Stimulated activated CD4-positive, alpha-beta T cell treated with anti-CD3 and anti-CD28 coated beads, Interleukin-12 subunit alpha, Interleukin-12 subunit beta, amount 100 ng/mL, for 24 hours (primary cell): ENCODE results near the gene TRMT44.
"Not testable (repeated sequence)": the region's sequence is repeated elsewhere in the genome, so short reads cannot be mapped to it uniquely, and the experiment has no call there.

Source experiments
- DNase-seq, 2 experiments: peaks; one replicate each; pipeline ENCODE4 v3.0.0-alpha.2; 2020; ENCODE audit warnings: low read depth in 2 of 2

The TRMT44 gene

GRCh38 chr4:8440492-8441311 is at the start of gene TRMT44, which contains the start of gene ACOX3:
Gene TRMT44 (plus strand): TSS chr4:8440777. CDS start chr4:8440823, 46 bp downstream.
Gene ACOX3 (minus strand): TSS chr4:8440723. CDS start chr4:8416521, 24,202 bp downstream.
- peak; percentile 90 to 94 for DNase-seq

GRCh38 chr4:8391071-8391470 is 49.5 kb upstream of the TRMT44 start:
- DNase-seq = no peak

GRCh38 chr4:8391972-8392371 is 48.6 kb upstream of the TRMT44 start:
- DNase-seq = no peak

- DNase-seq = no peak
These were observed 47.9 kb upstream of the TRMT44 start for GRCh38 chr4:8392591-8393190.

- no peak for DNase-seq
These were observed 47.0 kb upstream of the TRMT44 start for GRCh38 chr4:8393593-8394038.

- DNase-seq = no peak
These were observed 46.5 kb upstream of the TRMT44 start for GRCh38 chr4:8394061-8394519.

GRCh38 chr4:8394806-8395205 is 45.8 kb upstream of the TRMT44 start:
- no peak for DNase-seq

- DNase-seq = no peak
These were observed 44.9 kb upstream of the TRMT44 start for GRCh38 chr4:8395504-8396296.

GRCh38 chr4:8396762-8397406 is 43.7 kb upstream of the TRMT44 start:
- DNase-seq = no peak

- DNase-seq = no peak
These were observed 42.2 kb upstream of the TRMT44 start for GRCh38 chr4:8398347-8398746.

GRCh38 chr4:8399298-8399697 is 41.3 kb upstream of the TRMT44 start:
- DNase-seq = no peak

- no peak for DNase-seq
These were observed 39.8 kb upstream of the TRMT44 start for GRCh38 chr4:8400632-8401325.

- DNase-seq = no peak
These were observed 38.9 kb upstream of the TRMT44 start for GRCh38 chr4:8401665-8402064.

- DNase-seq = no peak
These were observed 38.4 kb upstream of the TRMT44 start for GRCh38 chr4:8402181-8402597.

GRCh38 chr4:8402640-8403039 is 37.9 kb upstream of the TRMT44 start:
- no peak for DNase-seq

GRCh38 chr4:8403173-8403753 is 37.3 kb upstream of the TRMT44 start:
- peak in 1 of 2 experiments; percentile 42 for DNase-seq

GRCh38 chr4:8403976-8404375 is 36.6 kb upstream of the TRMT44 start:
- DNase-seq = no peak

GRCh38 chr4:8404791-8405515 is 35.6 kb upstream of the TRMT44 start:
- DNase-seq = no peak

GRCh38 chr4:8405516-8405875 is 35.1 kb upstream of the TRMT44 start:
- no peak for DNase-seq

- not testable (repeated sequence) for DNase-seq
These were observed 33.7 kb upstream of the TRMT44 start for GRCh38 chr4:8406887-8407286.
